Astrocyte (in vitro differentiated cells and primary cell): ENCODE measurements around the gene VSX1.

ENCODE experiments used
- EZH2 ChIP-seq: IDR thresholded peaks from 2 replicates; pipeline ENCODE4 v1.6.1; 2012; ENCODE audit warnings: mild to moderate bottlenecking, low read length, inconsistent platforms; ENCODE audit not compliant: insufficient read depth
- TF ChIP-seq, protein P1 (sequence below): IDR thresholded peaks from 2 replicates; pipeline ENCODE4 v1.5.1; 2011; ENCODE audit warnings: low read depth, mild to moderate bottlenecking, inconsistent platforms, low read length, moderate library complexity; ENCODE audit not compliant: insufficient read depth

DNA sequence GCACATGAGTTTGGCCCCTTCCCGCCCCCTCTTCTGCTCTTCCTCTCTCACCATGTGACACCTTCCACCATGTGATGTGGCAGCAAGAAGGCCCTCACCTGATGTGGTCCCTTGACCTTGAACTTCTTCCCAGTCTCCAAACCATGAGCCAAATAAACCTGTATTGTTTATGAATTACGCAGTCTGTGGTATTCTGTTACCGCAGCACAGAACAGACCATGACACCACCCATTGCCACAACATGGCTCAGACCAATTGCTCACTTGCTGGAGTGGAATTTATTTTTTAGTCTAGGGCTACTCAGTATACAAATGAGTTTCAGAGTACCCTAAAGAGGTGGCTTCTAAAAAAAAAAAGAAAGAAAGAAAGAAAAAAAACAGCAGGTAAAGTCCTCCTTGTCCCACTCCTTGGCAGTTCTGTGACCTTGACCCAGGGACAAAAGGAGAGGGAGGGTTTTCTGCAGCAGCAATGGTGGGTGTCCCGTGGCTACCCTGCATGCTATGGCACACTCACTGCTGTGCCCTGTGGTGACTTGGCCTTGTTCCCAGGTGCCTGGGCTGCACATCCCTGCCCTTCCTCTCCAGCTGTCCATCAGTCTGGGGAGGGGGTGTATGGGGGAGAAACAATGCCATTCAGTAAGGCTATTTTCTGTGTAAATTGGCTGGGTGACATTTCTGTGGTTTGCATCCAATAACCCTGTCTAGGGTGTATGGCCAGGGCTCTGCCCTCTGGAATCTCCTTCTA lies 5.4 kb upstream of the VSX1 start:
- TF ChIP-seq, protein P1, sequence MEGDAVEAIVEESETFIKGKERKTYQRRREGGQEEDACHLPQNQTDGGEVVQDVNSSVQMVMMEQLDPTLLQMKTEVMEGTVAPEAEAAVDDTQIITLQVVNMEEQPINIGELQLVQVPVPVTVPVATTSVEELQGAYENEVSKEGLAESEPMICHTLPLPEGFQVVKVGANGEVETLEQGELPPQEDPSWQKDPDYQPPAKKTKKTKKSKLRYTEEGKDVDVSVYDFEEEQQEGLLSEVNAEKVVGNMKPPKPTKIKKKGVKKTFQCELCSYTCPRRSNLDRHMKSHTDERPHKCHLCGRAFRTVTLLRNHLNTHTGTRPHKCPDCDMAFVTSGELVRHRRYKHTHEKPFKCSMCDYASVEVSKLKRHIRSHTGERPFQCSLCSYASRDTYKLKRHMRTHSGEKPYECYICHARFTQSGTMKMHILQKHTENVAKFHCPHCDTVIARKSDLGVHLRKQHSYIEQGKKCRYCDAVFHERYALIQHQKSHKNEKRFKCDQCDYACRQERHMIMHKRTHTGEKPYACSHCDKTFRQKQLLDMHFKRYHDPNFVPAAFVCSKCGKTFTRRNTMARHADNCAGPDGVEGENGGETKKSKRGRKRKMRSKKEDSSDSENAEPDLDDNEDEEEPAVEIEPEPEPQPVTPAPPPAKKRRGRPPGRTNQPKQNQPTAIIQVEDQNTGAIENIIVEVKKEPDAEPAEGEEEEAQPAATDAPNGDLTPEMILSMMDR: no peak
- no peak for TF ChIP-seq EZH2
